ENCODE measurements around the gene TMEM179.

Gene TMEM179

DNA sequence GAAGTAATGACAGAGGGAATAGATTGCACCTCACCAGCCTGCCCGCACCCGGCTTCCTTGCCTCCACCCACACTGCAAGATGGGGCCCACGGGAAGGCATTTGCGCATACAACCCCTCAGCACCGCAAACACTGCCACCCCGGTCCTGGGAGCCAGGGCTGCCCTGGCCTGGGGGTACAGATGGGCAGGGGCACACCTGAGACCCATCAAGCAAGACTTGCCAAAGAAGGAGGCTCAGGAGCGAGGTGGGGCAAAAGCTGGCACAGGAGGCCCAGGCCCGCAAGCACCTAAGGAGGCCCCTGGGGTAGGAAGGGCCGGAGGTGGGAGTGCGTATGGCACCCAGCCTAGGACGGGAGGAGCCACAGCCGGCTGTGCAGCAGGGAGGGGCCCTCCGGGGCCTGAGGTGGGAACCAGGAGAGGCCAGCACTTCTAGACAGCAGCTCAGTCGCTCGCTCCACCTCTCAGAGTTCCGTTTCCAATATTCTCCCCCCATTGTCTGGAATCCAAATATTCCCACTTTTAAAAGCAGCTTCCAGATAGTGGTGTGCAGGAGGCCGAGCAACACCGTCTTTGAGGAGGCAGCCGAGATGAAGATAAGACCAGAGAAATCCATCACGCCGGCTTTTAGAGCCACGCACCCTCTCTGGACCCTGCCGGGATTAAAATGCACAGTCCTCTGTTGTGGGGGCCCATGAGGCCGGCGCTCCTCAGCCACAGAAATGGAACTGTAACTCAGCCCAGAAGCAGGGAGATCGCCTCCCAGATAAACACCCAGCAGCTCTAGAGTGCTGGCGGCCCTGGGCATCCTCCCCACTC is 37.2 kb downstream of the TMEM179 start:
- no peak for DNase-seq

DNA sequence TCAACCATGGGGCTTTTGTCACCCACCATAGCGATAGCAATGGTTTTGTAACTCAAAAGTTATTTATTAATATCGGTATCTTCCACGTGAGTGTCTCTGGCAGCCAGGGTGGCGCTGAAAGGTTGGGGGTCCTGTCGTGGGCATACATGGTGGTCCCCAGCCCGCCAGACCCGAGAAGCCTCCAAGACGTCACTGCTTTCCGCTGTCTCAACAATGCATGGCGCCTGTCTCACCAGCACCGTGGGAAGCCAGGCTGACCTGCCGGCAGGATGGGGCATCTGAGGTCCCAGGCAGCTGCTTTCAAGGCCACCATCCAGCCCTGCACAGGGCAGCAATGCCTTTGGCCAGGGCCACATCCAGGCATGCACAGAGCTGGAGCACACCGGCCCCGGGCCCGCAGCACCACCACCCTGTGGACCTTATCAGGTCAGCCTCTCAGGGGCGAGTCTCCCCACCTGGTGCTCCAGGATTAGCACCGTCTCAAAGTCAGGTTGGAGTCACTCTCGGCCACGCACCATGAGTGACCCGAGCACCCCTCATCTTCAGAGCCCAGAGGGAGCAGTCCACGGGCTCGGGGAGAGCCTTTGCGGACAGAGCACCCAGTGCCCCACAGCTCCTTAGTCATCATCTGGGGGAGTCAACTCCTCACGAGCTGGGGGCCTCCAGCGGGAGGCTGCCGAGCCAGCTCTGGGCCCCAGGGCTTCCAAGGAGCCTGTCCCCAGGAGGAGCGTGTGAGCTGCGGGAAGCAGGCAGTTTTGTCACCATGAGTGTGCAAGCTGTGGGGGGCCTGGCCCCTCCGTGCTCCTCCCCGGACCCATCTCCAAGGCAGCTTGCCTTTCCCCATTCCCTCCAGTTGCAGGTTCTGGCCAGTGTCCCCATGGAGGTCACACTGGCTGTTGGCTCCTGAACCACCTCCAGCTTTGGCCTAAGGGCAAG is 39.6 kb downstream of the TMEM179 start:
- no peak for DNase-seq

DNA sequence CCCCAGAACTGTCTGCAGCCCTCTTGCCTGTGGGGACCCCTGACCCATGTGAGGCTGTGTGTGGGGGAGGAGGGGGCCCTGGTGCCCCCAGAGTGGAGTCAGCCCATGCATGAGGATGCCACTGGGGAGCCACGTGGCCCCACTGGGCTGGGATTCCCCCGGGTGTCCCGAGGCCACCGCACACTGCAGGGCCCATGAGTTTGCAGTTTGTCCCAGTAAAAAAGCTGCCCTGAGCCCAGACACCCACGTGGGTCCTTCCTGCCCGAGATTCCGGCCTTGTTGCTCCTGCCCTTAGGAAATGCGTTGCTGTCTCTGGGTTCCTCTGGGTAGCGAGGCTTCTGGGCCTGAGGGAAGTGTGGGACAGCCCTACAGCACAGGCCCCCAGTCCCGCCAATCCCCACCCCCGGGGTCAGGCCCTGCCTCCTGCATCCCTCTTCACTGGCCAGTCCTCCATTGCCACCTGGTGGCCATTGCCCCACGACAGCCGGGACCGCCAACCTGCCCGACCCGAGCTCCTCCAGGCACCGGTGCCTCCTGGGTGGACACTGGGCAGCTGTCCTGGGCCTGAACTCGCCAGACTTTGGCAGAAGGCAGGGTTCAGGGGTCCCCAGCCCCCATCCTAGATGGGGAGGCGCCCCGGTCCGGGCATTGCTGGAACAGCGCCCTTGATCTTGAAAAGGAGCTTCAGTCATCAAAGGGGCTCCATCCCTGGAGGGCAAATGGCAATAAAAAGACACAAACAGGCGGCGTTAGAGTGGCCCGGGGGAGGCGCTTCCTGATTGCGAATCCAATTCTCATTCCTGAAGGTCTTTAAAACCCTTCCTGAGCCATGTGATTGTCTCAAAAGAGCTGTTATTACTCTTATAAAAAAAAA is 40.6 kb downstream of the TMEM179 start:
- DNase-seq = no peak

DNA sequence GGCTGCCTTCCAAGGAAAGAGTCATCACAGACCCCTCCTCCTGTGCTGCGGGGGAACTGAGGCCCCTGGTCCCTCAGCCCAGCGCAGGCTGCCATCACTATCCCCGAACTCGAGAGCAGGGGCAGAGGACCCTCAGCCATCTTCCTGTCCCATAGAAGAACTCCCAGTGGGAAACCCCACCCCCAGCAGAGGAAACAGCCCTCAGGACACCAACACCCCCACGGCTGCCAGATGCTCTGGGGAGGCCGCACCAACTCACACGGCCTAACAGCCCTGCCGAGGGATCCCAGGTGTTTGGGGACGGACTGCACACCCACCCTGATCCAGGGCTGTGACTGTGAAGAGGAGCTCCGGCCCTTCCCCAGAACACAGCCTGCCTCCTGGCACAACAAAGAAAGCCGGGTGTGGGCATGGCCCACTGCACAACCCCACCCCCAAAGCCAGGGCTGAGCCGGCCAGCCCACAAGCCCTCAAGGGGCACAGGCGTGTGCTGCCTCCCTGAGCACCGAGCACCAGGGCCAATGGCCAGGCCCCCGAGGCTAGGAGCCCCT is 41.3 kb downstream of the TMEM179 start:
- DNase-seq = no peak

DNA sequence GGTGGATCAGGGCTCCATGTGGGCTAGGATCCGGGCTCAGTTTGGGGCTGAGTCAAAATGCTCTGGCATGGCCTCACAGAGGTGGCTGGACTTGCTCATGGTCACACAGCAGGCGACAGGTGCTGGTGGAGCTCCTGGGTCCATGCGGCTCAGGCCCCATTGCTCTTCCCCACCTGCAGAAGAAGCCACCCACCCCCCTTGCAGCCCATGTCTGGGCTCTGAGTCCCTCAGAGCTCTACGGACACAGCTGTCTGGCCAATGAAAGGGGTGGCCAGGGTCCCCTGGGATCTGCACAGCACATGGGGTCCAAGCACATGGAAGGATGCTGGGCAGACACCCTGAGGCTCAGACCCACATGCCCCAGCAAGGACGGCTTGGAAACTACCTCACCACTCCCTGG is 42.0 kb downstream of the TMEM179 start:
- no peak for DNase-seq

DNA sequence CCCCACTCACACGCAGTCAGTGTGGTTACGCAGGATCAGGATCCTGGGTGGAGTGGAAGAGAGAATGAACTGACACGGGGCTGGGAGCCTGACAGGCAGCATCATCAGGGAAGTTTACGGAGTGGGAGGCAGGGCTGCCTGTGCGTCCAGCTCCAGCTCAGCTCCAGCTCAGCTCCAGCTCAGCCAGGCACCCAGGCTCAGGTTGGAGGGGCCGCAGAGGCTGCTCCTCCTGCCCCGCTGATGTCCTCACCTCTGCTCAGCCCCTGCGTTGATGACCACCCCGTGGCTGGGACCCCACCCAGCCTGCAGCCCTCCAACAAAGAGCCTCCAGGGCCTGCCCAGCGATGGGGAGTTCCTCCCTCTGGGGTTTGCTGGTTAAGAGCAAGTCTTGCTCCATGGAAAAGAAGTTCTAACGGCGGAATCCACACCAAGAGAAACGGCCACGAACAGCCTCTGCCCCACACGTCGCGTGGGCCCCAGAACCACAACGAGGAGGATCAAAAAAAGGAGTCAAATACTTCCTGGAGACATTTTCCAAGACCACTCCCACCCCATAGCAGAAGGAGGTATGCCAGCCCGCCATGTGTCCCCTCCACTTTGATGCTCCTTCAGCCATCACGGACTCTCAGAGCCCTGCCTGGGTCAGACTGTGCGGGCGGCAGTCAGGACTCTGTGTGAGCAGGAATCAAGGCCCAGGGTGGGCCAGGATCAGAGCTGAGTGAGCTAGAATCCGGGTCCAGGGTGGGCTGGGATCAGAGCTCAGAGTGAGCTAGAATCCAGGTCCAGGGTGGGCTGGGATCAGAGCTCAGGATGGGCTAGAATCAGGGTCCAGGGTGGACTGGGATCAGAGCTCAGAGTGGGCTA is 42.7 kb downstream of the TMEM179 start:
- DNase-seq = no peak

DNA sequence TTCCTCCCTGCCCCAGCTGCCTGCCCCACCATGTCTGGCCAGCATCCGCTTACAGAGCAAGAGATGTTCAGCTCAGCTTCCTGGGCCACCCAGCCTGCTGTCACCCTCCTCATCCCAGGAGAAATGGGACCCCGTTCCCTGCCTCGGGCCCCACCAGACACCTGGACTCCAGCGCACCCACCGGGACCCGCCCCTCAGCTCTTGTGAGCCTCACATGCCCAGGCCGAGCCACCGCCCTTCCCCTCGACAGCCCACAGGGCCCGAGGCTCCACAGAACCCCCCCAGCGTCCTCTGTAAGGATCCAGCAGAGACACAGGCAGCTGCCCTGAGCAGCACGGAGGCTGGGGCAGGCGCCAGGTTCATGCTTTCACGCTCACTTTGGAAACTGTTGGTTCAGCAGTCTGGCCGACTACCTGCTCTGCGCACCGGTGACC is 43.4 kb downstream of the TMEM179 start:
- DNase-seq = no peak

DNA sequence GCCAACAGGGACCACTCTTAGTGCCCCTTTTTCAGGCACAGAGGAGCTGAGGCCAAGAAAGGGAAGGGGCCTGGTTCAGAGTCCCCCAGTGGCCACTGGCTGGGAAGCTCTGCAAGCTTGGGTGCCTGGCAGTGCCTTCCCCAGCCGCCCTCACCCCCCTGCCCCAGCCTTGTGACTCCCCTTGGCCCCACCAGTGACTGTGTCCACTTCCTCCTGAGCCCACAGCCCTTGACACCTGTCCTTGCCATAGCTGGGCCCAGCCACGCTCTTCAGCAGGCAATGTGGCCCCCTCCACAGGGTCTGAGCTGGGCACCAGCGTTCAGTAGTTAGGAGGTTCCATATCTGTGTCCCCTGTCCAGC is 44.0 kb downstream of the TMEM179 start:
- DNase-seq = no peak

DNA sequence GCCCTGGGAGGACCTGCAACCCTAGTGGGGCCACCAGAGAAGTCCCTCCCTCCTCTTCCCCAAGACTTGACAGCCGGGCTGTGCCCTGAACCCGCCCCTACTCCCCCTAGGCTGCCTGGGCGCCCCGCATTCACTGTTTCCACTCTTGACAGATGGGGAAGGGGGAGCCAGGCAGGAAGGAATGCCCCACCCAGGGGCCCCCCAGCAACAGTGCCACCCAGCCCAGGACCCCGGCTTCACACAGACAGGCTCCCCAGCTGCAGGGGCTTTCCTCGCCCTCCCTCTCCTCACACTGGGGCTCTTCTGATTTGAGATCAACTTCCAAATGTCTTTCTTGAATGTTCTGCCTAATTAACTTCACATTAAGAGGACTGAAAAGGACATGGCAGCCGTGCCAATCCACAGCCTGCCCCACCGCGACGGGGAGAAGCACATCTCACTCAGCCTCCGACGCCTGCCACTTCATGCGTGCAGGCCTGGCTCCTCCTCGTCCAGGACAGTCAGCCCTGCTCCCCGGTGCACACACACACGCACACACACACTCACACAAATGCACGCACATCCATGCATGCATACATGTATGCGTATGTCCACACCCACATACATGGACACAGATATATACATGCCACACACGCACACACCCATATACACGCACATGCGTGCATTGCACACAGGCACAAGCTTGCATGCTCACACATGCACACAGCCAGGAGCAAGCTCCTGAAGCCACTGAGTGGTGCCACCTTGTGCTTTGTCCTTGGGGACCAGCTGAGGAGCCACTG is 44.6 kb downstream of the TMEM179 start:
- DNase-seq = no peak

DNA sequence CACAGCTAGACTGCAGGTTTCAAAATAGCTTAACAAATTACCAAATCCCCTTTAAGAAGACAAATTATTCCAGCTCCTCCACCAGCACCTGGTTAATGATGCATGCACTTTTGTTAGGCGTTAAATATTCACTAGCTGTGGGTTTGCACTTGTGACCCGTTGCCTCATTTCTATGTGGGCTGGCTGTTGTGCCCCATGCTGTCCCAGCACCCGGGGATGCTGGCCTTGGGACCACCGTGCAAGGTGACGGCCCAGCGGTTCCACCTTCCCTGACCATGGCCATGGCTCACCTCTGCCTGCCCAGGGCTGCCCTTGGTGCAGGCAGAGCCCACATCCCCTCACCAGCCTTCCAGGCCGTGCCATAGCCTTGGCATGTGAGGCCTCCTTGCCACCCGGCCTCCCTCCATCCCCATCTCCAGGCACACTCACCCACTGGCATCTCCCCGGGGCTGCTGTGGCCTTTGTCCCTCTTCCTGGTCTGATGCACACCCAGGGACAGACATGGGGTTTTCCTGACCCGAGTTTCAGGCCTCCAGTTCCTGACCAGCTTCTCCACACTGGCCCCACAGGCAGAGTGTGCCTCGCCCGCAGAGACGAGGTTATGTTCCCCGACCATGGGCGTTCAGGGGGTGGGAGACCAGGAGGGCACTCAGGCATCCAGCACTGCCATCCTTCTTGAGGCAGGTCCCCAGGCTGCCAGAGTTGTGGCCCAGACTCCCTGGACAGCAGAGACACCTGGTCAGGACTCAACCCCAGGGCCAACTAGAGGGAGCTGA is 45.4 kb downstream of the TMEM179 start:
- DNase-seq = no peak

DNA sequence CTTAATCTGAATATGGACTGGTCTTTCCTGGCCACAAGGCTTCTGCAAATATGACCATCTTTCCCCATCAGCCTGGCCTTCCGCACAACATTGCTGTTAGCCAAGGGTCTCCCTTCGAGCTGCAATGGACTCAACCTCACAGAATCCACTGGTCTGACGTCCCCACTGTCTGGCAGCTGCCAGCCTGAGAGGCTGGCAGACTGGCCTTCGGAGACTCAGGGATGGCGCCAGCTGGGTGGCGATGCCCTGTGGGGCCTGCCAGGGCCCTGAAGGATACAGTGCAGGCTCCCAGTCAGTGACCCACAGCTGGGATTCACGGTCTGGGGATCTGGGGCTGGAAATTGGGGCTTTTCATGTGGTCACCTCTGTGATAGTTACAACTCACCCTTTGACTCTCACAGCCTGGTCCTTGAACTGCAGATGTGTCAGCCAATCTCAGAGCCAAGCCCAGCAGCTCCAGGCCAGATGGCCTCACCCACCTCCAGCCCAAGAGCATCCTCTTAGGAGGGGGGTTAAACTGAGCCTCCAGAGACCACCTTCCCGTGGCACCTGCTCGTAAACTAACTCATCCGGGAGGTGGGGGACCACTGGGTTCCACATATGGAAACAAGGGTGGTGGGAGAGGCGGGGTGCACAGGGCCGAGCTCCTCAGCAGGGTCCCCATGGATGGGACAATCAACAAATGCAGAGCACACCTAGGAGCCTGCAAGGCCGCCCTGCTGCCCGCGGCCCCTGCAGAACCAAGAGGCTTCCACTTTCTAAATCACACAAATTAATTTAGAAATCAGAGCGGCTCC is 46.1 kb downstream of the TMEM179 start:
- no peak for DNase-seq

DNA sequence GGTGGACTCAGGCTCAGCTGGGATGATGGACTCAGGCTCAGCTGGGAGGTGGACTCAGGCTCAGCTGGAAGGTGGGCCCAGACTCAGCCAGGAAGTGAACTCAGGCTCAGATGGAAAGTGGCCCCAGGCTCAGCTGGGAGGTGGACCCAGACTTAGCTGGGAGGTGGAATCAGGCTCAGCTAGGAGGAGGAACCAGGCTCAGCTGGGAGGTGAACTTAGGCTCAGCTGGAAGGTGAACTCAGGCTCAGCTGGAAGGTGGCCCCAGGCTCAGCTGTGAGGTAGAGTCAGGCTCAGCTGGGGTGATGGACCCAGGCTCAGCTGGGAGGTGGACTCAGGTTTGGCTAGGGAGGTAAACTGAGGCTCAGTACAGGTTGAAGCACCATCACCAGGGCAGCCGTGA is 46.8 kb downstream of the TMEM179 start:
- DNase-seq = no peak

DNA sequence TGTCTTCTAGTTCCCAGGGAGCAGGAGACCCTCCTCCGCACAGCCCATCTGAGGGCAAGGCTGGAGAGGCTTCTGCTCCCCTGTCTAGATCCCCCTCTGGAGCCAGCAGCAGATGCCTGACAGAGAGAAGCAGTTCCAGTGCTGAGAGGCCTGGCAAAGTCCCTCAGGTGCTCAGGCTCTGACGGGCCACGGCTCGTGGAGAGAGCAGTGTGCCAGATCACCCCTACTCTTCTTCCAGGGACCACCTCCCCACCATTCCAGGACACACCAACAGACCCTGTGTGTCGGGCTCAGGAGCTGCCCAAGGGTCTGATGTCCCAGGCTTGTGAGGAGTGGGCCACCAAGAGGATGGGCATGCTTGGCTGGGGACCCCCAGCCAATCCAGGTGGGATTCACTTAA is 47.5 kb downstream of the TMEM179 start:
- DNase-seq = no peak

DNA sequence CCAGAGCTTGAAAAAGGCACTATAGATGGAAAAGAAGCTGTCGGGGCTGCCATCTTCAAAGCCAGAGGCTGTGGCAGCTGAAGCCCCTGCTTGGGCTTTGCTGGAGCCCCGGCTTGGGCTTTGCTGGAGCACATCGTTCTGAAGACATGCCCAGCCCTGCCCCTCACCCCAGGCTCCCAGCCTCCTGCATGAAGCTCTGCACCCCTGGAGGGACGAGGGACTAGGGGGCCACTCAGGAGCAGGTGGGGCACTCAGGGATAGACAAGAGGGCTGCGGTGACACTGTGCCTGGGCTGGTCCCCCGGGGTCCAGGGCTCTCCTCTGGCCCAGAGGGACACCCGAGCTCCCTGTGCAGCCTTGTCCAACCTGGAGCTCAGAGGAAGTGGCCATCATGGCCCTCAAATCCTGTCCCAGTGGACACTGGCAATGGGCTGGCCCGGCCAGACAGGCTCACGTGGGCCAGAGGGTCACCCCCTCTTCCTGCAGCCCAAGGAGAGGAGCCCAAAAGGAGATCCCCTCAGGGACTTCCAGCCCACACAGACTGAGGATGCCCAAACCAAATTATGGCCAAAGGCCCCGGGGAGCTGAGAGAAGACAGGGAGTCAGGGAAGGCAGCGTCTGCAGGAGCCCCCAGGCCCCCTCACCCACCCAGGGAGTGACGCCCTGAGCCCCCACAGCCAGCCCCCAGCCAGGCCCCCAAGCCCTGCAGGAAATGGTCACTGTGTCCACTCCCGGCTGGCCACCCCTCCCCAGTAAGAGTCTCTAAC is 48.1 kb downstream of the TMEM179 start:
- no peak for DNase-seq

DNA sequence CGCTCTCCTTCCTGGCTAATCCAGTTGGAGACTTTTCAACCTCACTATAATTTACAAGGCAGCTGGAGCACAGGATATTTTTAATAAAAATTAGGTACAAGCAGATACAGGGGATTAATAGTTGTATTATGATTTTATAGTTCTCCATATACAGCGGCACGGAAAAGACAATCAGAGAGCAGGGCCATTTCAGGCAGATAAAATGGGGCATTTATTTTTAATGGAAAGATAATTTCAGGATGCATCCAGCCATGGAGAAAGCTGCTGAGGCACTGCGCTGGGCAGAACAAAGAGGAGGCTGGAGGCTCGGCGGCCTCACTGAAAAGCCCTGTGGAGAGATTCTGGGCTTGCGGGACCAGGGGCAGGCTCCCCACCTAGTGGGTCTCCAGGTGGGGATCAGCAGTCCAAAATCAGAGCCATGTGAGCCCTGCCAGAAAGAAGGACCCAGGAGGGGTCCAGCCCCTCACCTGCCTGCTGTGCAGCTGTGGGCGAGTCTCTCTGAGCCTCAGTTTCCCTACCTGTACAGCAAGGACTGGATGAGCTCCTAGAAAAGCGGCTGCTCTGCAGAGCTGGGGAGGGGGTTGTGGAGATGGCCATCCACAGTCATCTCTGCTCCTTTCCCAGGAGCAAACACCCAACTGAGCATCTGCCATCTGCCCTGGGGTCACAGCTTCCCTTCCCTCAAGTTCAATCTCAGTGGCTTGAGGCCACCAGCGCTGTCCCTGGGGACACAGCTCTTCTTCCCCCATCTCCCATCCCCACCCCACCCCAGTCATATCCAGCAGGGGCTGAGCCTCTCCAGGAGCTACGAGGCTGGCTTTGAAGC is 48.9 kb downstream of the TMEM179 start:
- no peak for DNase-seq

DNA sequence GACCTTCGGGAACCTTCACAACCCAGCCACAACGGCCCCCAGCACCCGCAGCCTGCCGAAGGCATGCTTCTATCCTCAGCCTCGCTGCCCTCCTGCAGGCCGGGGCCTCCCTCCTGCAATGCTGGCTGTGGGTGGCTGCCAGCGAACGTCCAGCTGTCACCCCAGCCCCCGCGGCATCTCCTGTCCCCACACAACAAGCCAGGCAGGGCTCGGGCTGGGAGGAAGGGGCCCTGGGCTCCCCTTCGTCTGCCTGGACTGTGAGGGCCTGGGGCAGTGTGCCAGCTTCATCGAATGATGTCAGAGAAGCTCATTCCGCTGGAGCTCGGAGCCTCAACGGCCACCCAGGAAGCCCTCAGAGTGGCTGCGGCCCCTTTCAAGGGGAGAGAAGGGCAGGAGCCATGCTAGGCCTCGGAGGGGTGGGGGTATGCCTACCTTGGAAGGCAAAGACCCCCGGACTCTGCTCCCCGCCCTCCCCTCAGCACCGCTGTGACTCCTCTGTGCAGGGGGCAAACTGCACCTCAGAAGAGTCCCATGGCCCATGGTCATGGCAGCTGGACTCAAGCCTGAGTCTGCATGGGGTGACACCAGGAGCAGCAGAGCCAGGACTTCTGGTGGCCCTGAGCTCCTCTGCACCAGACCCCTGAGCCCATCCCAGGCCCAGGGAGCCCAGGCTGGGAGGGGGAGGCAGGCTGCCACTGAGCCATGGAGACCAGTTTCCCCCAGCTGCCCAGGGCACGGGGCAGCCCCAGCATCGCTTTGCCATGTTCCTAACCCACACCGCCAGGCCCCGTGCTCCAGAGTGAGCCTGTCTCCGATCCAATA is 49.8 kb downstream of the TMEM179 start:
- no peak for DNase-seq
